HG03039 (cell line): ENCODE measurements around the gene CCDC30.
A peak's percentile ranks its signal among the peaks of the same experiment; 100 is the strongest.
"Not testable (repeated sequence)": the region's sequence is repeated elsewhere in the genome, so short reads cannot be mapped to it uniquely, and the experiment has no call there.

Experiments
- ATAC-seq: cut with Tn5 transposase; IDR thresholded peaks from one replicate; pipeline ENCODE4 v1.9.1; 2021; ENCODE audit warnings: mild to moderate bottlenecking, moderate library complexity; ENCODE audit not compliant: unreplicated experiment

The CCDC30 gene

DNA sequence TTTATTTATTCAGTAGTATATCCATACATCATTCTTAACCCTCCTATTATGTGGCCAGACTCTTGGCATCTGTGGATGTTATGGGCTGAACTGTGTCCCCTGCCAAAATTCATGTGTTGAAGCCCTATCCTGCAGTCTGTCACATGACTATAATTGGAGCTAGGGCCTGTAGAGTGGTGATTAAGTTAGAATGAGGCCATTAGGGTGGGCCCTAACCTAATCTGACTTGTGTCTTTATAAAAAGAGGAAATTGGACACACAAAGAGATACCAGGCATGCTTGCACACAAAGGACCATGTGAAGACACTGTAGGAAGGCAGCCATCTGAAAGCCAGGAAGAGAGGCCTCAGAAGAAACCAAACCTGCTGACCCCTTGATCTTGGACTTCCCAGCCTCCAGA is 13.8 kb upstream of the CCDC30 start:
- no peak for ATAC-seq

DNA sequence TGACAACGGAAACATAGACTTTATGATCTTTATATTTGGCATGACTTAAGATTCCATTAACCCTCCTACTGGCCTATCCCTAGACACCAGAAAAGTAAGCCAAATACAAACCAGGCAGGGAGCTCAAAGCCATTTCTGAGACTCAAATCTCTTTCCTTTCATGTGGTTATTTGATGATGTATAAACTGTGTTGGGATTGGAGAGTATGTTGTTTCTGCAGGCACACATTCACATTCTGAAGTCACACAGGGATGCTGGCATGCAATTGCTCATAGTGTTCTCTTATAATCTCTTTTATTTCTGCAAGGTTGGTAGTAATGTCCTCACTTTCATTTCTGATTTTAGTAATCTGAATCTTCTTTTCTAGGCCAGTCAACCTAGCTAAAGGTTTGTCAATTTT is 13.0 kb upstream of the CCDC30 start:
- ATAC-seq: no peak

DNA sequence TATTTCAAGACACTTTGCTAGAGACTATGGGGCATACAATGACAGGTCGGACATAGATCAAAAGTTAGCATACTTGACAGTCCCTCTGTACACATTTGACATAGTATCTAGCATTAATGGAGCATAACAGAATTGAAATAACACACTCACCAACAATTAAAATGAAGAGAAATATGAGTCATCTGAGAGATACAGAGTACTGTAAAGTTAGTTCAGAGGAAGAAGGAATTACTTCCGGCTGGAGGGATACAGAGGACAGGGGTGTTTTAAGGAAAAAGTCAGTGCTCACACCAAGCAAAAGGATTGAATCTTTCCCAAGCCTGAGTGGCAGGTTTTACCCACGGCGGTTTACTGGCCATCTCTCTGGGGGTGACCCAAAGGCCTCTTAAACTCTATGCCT is 9.7 kb upstream of the CCDC30 start:
- no peak for ATAC-seq

DNA sequence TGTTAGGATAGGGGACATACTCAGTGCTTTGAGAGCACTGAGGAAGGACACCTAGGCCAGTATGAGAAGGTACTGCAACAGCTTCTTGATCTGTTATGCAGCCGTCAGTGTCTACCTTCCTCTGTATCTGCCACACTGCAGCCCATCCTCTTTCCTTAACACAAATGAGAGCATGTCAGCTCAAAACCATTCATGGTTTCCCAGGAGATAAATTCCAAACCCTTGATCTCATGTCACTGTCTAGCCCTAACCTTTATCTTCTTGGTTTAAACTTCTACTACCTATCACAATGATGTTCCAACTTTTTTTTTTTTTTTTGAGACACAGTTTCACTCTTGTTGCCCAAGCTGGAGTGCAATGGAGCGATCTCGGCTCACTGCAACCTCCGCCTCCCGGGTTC is 8.7 kb upstream of the CCDC30 start:
- no peak for ATAC-seq

DNA sequence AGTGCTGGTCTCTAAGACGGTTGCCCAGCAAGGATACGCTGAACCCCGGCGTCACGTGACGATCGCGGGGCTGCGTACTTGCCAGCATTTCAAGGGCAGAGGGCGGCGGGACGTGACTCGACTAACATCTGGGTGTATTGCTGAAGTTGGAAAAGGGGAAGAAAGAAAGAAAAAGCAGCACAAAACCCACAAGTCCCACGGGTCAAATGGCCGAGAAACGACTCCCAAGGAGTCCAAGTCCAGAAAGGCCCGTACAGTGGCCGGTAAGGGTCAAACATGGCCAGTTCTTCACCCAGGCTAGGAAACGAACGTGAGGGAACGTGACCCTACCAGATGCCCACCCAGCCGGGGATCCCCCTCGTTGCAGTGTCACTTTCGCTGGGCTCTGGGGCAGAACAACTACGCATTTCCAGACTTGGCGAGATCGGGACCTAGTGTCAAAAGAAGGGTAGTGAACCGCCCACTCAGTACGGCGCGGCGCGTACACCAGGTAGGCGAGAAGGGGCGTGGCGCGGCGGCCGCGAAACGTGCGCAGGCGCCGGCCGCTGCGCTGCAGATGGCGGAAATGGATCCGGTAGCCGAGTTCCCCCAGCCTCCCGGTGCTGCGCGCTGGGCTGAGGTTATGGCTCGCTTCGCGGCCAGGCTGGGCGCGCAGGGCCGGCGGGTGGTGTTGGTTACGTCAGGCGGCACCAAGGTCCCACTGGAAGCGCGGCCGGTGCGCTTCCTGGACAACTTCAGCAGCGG is 6.9 kb upstream of the CCDC30 start, which contains the start of the genes PPCS and ZMYND12:
Gene PPCS, plus strand, starts transcription at position 534 of the 744 bp plus-strand sequence. Its CDS starts 23 bp downstream, at position 557.
Gene ZMYND12, minus strand, starts transcription at position 13 of the 744 bp plus-strand sequence. CDS start 25 bp downstream, outside the sequence.
- peak; percentile 70 for ATAC-seq

DNA sequence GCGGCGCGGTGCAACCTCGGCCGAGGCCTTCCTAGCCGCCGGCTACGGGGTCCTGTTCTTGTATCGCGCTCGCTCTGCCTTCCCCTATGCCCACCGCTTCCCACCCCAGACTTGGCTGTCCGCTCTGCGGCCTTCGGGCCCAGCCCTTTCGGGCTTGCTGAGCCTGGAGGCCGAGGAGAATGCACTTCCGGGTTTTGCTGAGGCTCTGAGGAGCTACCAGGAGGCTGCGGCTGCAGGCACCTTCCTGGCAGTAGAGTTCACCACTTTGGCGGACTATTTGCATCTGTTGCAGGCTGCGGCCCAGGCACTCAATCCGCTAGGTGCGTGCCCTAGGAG is 6.4 kb upstream of the CCDC30 start:
- ATAC-seq: peak; percentile 42

DNA sequence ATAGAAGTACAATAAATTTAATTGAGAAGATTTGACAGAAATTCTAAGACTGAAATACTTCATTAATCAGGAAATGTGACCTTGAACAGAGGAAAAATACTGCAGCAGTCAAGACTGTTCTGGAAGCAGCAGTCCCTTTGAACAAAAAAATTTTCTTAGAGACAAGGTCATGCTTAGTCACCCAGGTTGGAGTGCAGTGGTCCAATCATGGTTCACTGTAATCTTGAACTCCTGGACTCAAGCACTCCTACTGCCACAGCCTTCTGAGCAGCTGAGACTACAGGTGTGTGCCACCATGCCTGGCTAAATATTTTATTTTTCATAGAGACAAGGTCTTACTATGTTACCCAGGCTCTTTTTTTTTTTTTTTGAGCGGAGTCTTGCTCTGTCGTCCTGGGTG is 1.9 kb upstream of the CCDC30 start:
- ATAC-seq: no peak

DNA sequence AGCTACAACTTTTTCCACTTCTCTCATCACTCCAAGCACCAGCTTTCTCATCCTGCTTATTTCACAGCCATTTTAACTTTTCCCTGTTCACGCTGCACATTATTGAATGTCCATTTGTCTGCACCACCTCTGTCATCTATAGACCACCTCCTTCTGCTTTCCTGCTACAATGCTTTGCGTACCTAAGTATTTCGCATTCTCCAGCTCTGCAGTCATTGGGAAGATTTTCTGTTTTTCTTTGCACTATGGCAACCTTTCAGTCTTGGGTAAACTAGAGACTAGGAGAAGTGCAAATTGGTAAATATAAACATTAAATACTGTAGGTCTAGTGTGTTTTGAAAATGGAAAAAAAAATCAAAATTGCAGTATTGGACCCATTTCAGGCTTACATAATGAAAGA is 835 bp downstream of the CCDC30 start:
- ATAC-seq: no peak

DNA sequence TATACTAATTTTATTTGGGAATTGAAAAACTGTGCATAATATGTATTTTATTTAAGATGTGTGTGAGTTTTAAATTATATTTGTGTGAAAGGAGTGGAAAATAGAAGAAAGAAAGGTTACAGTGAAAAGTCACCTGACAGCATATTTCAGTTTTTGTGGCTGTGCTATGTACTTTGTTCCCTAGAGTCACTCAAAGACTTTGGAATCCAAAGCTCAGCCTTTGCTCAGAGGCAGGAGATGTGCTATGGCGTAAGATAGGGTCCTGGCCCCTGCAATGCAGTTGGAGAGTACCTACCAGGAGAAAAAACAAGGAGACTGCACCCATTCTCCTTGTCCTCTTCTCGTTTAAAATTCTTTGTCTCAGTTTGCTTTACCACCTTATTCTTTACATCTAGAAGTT is 2.9 kb downstream of the CCDC30 start:
- ATAC-seq: no peak

DNA sequence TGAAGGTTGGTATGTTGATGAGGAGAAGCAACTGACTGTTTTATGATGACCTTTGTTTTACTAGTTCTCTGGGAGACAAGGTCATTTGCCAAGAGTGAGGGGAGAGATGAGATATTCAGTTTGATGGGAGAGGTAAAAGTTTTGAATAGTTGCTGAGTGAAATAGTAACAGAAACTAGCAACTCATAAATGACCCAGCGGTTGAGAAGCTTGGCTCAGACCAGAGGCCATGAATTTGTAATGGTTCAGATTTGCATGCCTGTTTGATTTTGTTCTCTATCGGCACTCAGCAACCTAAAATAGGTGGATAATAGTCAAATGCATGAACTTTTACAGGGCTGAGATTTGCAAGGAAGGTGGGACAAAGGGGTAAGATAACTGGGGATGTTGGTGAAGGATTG is 6.6 kb downstream of the CCDC30 start:
- no peak for ATAC-seq

DNA sequence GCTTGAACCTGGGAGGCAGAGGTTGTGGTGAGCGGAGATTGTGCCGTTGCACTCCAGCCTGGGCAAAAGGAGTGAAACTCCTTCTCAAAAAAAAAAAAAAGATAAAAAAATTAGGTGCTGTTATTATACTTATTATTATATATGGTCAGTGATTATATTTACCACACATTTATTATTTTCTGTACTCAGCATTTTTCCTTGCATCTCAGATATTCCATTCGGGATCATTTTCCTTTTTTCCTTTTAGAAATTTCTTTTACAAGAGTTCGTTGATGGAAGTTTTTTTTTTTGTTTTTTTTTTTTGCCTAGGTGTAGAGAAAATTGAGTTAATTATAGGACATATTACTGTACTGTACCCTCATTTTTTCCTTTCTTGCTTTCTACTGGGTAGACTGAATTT is 13.5 kb downstream of the CCDC30 start:
- no peak for ATAC-seq

DNA sequence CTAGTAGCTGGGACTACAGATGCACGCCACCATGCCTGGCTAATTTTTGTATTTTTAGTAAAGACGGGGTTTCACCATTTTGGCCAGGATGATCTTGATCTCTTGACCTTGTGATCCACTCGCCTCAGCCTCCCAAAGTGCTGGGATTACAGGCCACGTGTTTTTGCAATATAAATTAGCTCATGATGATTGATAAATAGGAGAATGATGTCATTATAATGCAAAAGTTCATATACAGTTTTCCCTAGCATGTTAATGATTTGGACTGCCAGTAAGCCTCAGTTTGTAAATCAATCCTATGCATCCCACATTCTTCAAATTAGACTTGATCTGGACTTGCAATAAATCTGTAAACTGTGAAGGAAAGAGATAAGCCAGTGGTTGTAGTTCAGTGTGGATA is 14.3 kb downstream of the CCDC30 start:
- not testable (repeated sequence) for ATAC-seq

DNA sequence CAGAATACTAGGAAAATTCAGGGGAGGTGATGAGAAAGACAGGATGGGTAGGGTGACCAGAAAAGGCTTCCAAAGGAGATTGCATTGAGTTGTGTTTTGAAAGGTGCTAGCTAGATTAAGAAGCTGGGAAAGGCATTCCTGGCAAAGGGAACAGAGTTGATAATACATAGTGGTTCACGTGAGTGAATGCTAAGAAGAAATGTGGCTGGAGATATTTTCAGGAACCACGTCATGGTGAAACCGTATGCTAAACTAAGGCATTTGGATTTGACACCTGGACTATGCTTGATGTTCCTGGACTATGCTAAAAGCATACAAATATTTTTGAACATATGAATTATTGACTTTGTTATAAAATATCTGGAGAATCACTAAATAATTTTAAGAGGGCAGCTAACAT is 14.7 kb downstream of the CCDC30 start:
- no peak for ATAC-seq

DNA sequence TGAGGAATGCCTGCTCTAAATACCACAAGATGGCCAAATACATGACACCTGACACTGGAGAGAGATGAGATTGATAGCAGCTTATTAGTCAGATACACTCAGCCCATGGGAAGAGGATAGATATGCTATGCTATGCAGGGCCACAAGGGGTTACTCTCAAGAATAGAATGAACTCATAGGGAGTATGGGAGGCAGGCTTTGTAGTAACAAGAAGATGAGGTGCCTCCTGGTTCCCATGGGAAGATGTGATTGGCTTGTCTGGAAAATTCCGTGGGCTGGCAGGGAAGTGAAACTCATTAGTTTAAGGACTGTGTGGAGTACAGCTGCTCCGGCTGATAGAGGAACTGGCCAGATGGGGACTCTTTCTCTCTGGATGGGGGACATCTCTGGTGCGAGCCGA is 16.5 kb downstream of the CCDC30 start:
- ATAC-seq: no peak

DNA sequence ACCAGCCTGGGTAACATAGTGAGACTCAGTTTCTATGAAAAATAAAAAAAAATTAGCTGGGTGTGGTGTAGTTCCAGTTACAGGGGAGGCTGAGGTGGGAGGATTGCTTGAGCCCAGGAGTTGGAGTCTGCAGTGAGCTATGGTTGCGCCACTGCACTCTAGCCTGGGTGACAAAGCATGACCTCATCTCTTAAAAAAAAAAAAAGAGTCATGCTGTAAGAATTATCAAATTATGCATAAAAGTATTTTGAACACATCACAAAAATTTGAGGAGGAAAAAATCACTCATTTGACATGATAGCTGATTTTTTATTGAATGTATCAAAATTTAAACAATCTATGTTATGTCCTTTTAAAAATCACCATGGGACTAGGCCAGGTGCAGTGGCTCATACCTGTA is 17.8 kb downstream of the CCDC30 start:
- no peak for ATAC-seq

DNA sequence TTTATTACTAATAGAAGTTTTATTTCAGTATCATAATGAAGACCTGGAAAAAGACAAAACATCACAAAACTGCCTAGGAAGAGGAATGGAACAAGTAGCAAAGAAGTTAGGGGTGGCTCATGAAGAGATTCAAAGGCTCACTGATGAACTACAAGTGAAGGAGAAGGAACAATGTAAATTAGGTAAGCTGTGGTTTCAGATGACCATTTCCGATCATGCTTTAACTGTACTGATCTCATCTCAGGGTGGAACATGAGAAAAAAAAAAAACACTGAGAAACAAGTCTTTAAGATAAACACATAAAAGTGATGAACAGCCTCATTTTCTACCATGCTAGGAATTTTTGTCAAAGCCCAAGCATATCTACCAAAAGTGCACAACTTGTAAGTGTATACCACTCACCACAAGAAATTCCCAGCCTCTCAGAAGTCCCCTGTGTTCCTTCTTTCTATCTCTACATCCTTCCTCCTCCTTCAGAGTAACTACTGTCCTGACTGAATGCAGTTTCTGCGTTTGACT is 19.6 kb downstream of the CCDC30 start:
- no peak for ATAC-seq

DNA sequence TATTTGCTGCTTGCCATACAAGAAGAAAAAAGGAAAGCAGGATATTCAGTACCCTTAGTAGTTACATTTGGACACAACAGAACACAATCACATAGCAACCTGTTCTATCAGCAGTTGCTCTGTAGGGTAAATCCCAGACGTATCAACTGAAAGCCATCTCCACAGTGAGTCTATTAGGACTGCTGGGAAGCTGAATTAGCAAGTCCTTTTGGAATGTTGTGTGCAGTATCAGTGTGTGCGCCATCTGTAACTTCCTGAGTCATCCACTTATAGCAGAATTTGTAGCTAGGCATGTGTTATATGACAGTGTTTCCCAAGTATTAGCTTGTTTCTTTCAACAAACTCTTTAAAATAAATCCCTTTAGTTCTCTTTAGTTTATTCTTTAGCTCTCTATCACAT is 21.3 kb downstream of the CCDC30 start:
- ATAC-seq: no peak

DNA sequence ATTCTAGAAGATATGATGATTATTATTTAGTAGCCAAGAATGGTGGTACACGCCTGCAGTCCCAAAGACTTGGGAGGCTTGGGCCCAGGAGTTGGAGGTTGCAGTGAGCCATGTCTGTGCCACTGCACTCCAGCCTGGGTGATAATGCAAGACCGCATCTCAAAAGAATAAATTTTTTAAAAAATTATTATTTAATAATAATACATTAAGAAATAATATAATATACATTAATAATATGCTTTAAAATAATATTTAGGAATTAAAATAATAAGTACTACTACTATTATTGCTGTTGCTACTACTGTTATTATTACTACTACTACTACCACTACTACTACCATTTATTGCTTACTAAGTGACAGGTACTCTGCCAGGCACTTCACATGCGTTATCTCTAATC is 27.2 kb downstream of the CCDC30 start:
- no peak for ATAC-seq

DNA sequence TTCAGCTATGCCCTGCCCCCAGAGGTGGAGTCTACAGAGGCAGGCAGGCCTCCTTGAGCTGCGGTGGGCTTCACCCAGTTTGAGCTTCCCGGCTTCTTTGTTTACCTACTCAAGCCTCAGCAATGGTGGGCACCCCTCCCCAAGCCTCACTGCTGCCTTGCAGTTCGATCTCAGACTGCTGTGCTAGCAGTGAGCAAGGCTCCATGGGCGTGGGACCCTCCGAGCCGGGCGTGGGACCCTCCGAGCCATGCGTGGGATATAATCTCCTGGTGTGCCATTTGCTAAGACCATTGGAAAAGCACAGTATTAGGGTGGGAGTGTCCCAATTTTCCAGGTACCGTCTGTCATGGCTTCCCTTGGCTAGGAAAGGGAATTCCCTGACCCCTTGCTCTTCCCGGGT is 38.9 kb downstream of the CCDC30 start:
- not testable (repeated sequence) for ATAC-seq

DNA sequence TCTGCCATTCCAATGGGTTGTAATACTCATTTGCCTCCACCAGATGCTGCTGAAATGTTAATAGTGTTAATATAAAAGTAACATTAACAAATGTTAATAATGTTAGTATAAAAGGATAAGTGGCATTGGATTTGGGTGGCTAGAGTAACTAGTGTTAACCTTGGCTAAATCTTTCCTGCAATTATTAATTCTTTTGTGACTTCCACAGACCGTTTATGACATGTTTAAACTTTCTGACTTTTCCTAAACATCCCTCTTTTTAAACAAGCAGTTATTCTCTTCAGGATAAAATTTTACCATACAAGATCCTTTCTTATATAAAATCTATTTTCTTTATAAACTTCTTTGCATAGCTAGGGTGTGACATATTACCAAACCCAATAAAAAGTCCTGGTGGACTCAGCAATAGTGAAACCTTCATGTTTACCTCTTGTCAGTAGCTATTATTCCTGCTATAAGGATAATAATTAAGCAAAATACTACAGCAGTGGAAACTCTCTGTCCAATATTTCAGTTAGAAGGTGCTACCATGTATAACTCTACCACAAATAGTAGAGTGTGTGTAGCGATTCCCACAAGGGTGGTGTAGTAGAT is 41.5 kb downstream of the CCDC30 start:
- no peak for ATAC-seq

DNA sequence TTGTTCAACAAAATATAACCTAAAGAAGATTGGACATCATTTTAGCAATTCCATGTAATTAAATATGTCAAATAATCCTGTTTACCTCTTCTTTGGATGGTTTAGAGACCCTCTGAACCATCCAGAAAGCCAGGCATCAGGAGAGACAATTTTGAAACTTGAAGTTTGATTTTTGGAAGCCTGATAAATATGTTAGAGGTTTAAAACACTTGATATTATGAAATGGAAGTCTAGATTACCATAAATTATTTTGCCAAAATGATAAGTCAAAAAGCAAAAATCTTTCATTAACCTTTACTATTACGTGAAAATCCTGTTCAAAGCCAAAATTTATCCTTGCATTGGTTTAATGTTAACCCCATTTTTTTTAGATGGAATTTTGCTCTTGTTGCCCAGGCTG is 43.5 kb downstream of the CCDC30 start:
- ATAC-seq: no peak

DNA sequence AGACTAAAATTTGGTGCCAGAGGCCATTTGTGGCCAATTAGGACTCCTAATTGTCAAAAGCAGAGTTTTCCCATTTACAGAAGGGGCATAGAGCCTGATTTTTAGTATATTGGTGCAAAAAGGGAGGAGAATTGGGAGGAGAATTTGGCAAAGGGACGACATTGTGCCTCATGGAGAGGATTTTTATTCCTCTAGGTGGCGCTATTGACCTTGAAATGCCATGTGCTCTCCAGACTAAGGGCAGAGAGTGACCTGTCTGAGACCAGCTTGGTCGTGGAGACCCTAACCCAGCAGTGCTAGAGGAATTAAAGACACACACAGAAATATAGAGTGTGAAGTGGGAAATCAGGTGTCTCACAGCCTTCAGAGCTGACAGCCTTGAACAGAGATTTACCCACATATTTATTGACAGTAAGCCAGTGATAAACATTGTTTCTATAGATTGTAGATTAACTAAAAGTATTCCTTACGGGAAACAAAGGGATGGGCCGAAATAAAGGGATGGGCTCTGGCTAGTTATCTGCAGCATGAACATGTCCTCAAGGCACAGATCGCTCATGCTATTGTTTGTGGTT is 48.6 kb downstream of the CCDC30 start:
- not testable (repeated sequence) for ATAC-seq
